B cell (primary cell): ENCODE measurements around the gene PRKAG2.

ENCODE experiments used
- EZH2 ChIP-seq: IDR thresholded peaks from 2 replicates; pipeline ENCODE4 v1.6.1; 2012; ENCODE audit warnings: borderline replicate concordance, low read depth, mild to moderate bottlenecking, moderate library complexity, low read length; ENCODE audit not compliant: insufficient read depth, poor library complexity, severe bottlenecking
- TF ChIP-seq, protein P1 (sequence below): fragments of 200-600 bp; IDR thresholded peaks from one replicate; pipeline ENCODE4 v1.8.0; 2022; ENCODE audit warnings: antibody characterized with exemption, mild to moderate bottlenecking

DNA sequence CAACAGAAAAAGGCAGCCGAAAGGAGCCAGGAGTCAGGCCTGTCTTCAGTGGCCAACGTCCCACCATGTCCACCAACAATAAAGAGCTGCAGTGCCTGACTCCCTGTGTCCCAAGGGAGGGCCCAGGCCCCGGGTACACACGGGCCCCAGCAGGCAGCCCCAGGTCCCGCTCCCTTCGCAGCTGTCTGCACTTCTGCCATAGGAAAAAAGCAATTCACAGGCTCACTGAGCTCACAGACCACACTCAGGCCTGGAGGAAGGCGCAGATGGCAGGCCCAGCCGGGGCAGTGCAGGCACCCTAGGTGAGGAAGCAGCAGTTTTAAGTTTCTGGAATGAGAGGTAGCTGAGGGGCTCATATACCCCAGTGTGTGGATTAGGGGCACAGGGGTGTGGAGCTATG is 100.5 kb downstream of the PRKAG2 start:
- TF ChIP-seq, protein P1, sequence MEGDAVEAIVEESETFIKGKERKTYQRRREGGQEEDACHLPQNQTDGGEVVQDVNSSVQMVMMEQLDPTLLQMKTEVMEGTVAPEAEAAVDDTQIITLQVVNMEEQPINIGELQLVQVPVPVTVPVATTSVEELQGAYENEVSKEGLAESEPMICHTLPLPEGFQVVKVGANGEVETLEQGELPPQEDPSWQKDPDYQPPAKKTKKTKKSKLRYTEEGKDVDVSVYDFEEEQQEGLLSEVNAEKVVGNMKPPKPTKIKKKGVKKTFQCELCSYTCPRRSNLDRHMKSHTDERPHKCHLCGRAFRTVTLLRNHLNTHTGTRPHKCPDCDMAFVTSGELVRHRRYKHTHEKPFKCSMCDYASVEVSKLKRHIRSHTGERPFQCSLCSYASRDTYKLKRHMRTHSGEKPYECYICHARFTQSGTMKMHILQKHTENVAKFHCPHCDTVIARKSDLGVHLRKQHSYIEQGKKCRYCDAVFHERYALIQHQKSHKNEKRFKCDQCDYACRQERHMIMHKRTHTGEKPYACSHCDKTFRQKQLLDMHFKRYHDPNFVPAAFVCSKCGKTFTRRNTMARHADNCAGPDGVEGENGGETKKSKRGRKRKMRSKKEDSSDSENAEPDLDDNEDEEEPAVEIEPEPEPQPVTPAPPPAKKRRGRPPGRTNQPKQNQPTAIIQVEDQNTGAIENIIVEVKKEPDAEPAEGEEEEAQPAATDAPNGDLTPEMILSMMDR, result no peak
- no peak for TF ChIP-seq EZH2
